IMR-90 (cell line): ENCODE data around the gene PCDHA12.
"Not testable (repeated sequence)": the region's sequence is repeated elsewhere in the genome, so short reads cannot be mapped to it uniquely, and the experiment has no call there.

Experiments
- CTCF ChIP-seq: conservative IDR thresholded peaks from 2 replicates; pipeline ENCODE4 v1.5.1; 2012; ENCODE audit warnings: mild to moderate bottlenecking, low read depth, low read length, improper control_type of control experiment
- MXI1 ChIP-seq: IDR thresholded peaks from 2 replicates; pipeline ENCODE4 v1.6.1; 2012; ENCODE audit warnings: low read depth, mild to moderate bottlenecking, low read length, moderate library complexity, borderline replicate concordance

GRCh38 chr5:140829511-140830501 is 45.3 kb upstream of the PCDHA12 start:
- not testable (repeated sequence) for TF ChIP-seq CTCF, MXI1
